NCI-H460 (cell line): ENCODE data around the gene ACSF3. TPM values are rescaled to one million over a fixed set of nuclear protein-coding genes. Genes with fewer than 3 reads are reported as not detected.

Experiments used
- DNase-seq: peaks from one replicate; pipeline ENCODE4 v3.0.0-alpha.2; 2016; ENCODE audit warnings: low read depth; ENCODE audit errors: extremely low read depth
- total RNA-seq: library from RNA; depleted of rRNA; stranded (reverse); fragments of >200 nt; shearing (Covaris generic); gene quantifications from 2 replicates; pipeline ENCODE4 v1.2.3, GENCODE V29; 2014; rRNA removed

The ACSF3 gene
- total RNA-seq, 1 experiment from 2014 or later, result 19.6 TPM

- DNase-seq, result no peak
Observed at GRCh38 chr16:89195521-89196171, 102.0 kb downstream of the ACSF3 start.

- DNase-seq, result no peak
Observed at GRCh38 chr16:89197033-89197632, 103.5 kb downstream of the ACSF3 start.

GRCh38 chr16:89197633-89198416 is 104.2 kb downstream of the ACSF3 start:
- no peak for DNase-seq

- DNase-seq, result no peak
Observed at GRCh38 chr16:89198417-89199240, 105.0 kb downstream of the ACSF3 start.

GRCh38 chr16:89199241-89200123 is 105.8 kb downstream of the ACSF3 start:
- no peak for DNase-seq

- no peak for DNase-seq
Observed at GRCh38 chr16:89200124-89200849, 106.6 kb downstream of the ACSF3 start, which contains the start of gene SLC22A31. TSS of gene SLC22A31 (minus strand) at chr16:89200537. CDS start at chr16:89200501, 36 bp downstream.

- no peak for DNase-seq
Observed at GRCh38 chr16:89200850-89201411, 107.3 kb downstream of the ACSF3 start.

GRCh38 chr16:89201439-89202377 is 108.1 kb downstream of the ACSF3 start:
- peak; percentile 54 for DNase-seq

GRCh38 chr16:89202422-89203215 is 109.0 kb downstream of the ACSF3 start:
- no peak for DNase-seq

Other genes with a start within 250 kb of the ACSF3 start
- 17.9 and 20.0 TPM in 2 replicates for gene GALNS, start 236.9 kb upstream of the ACSF3 start, total RNA-seq
- 20.0 and 21.1 TPM in 2 replicates for gene TRAPPC2L, start 236.7 kb upstream of the ACSF3 start, total RNA-seq
- gene PABPN1L, start 227.2 kb upstream of the ACSF3 start, total RNA-seq, result 0.43 TPM in 1 of 2 replicates, not detected in the other
- not detected in 2 replicates for gene CBFA2T3, start 116.6 kb upstream of the ACSF3 start, total RNA-seq
- 0.17 and 0.20 TPM in 2 replicates for gene CDH15, start 77.9 kb downstream of the ACSF3 start, total RNA-seq
- gene SLC22A31, start 106.7 kb downstream of the ACSF3 start, total RNA-seq, result 0.17 TPM in 1 of 2 replicates, not detected in the other
- gene ZNF778, start 123.9 kb downstream of the ACSF3 start, total RNA-seq, result 6.7 and 7.1 TPM in 2 replicates